NCI-H1930 (cell line): Measurements from ENCODE around the gene ST8SIA2.

ENCODE experiments used
- DNase-seq, 2 experiments: peaks; one replicate each; lab custom pipeline; 2025; lab: John Stamatoyannopoulos, UW

The ST8SIA2 gene

GRCh38 chr15:92494806-92495336, 101.2 kb downstream of the ST8SIA2 start:
- no peak for DNase-seq

- no peak for DNase-seq
These were observed 101.8 kb downstream of the ST8SIA2 start for GRCh38 chr15:92495446-92495845.

GRCh38 chr15:92499731-92500530, 106.2 kb downstream of the ST8SIA2 start:
- no peak for DNase-seq

- DNase-seq: no peak
These were observed 108.7 kb downstream of the ST8SIA2 start for GRCh38 chr15:92502336-92502735.

- no peak for DNase-seq
These were observed 109.5 kb downstream of the ST8SIA2 start for GRCh38 chr15:92502930-92503857.

- no peak for DNase-seq
These were observed 110.2 kb downstream of the ST8SIA2 start for GRCh38 chr15:92503889-92504288.

- DNase-seq: no peak
These were observed 111.9 kb downstream of the ST8SIA2 start for GRCh38 chr15:92505611-92506010.

- no peak for DNase-seq
These were observed 112.8 kb downstream of the ST8SIA2 start for GRCh38 chr15:92506506-92506905.

GRCh38 chr15:92510163-92510882, 116.6 kb downstream of the ST8SIA2 start:
- no peak for DNase-seq
